IMR-90 (cell line): ENCODE measurements around the gene QSOX2. TPM values are rescaled to one million over a fixed set of nuclear protein-coding genes. Genes with fewer than 3 reads are reported as not detected.

ENCODE experiments used
- ATAC-seq: fragments of 200-7000 bp; cut with Tn5 transposase; 2 replicates; pipeline ENCODE4 v1.9.1; 2020; ENCODE audit warnings: low read depth, mild to moderate bottlenecking, moderate library complexity
- BruUV-seq: library from RNA; stranded (reverse); fragments of 400-500 nt; replicated peaks from 2 replicates; lab custom pipeline; 2021; lab: Mats Ljungman, UMichigan
- CTCF ChIA-PET: fragments of 300-600 bp; formaldehyde crosslinking; extraction: SDS; loops from one replicate; lab custom pipeline; 2021; ENCODE audit warnings: antibody characterized with exemption; lab: Yijun Ruan, JAX
- POLR2A ChIA-PET: fragments of 300-600 bp; sonication (Branson Sonifier 250); formaldehyde crosslinking; loops from one replicate; lab custom pipeline; 2022; ENCODE audit warnings: antibody characterized with exemption; ENCODE audit not compliant: unreplicated experiment; lab: Charles Lee
- DNase-seq: peaks from one replicate; pipeline ENCODE4 v3.0.0; 2013
- H2AFZ ChIP-seq: replicated peaks from 2 replicates; pipeline ENCODE3; 2013; ENCODE audit warnings: low read length, mild to moderate bottlenecking; ENCODE audit not compliant: poor library complexity
- H2AK5ac ChIP-seq: 2 replicates; pipeline ENCODE4 v1.6.1; 2013; ENCODE audit warnings: low read depth, low read length, inconsistent platforms
- H2AK9ac ChIP-seq: replicated peaks from 2 replicates; pipeline ENCODE3; 2013; ENCODE audit warnings: mild to moderate bottlenecking, low read depth, low read length, moderate library complexity; ENCODE audit not compliant: poor library complexity
- H2BK120ac ChIP-seq: 2 replicates; pipeline ENCODE4 v1.6.1; 2013; ENCODE audit warnings: low read depth, low read length, inconsistent platforms
- H2BK15ac ChIP-seq: 3 replicates; pipeline ENCODE4 v1.6.1; 2013; ENCODE audit warnings: low read depth, low read length, inconsistent platforms
- H2BK20ac ChIP-seq: 2 replicates; pipeline ENCODE4 v1.6.1; 2013; ENCODE audit warnings: low read depth, mild to moderate bottlenecking, inconsistent platforms, low read length, moderate library complexity
- H2BK5ac ChIP-seq: 2 replicates; pipeline ENCODE4 v1.6.1; 2013; ENCODE audit warnings: mild to moderate bottlenecking, low read depth, low read length, inconsistent platforms; ENCODE audit not compliant: poor library complexity, severe bottlenecking
- H3K14ac ChIP-seq: replicated peaks from 2 replicates; pipeline ENCODE4 v1.6.1; 2013; ENCODE audit warnings: low read depth, low read length, inconsistent platforms
- H3K18ac ChIP-seq: 2 replicates; pipeline ENCODE4 v1.6.1; 2013; ENCODE audit warnings: low read depth, low read length, control low read depth
- H3K23ac ChIP-seq: 2 replicates; pipeline ENCODE4 v1.6.1; 2013; ENCODE audit warnings: low read depth, low read length, inconsistent platforms
- H3K27ac ChIP-seq: 2 replicates; pipeline ENCODE4 v1.5.1; 2013; ENCODE audit warnings: mild to moderate bottlenecking, control low read depth, low read length; ENCODE audit not compliant: insufficient read depth
- H3K27me3 ChIP-seq: 2 replicates; pipeline ENCODE4 v1.6.1; 2013; ENCODE audit warnings: low read length; ENCODE audit not compliant: control insufficient read depth, insufficient read depth
- H3K36me3 ChIP-seq: 2 replicates; pipeline ENCODE4 v1.6.1; 2013; ENCODE audit warnings: low read length, mixed read lengths; ENCODE audit not compliant: control insufficient read depth, insufficient read depth
- H3K4ac ChIP-seq: 2 replicates; pipeline ENCODE4 v1.6.1; 2013; ENCODE audit warnings: low read depth, low read length, inconsistent platforms
- H3K4me1 ChIP-seq: 2 replicates; pipeline ENCODE4 v1.6.1; 2013; ENCODE audit warnings: low read length, mixed read lengths; ENCODE audit not compliant: control insufficient read depth, insufficient read depth
- H3K4me2 ChIP-seq: 2 replicates; pipeline ENCODE4 v1.6.1; 2013; ENCODE audit warnings: low read depth, mild to moderate bottlenecking, control low read depth, low read length, moderate library complexity
- H3K4me3 ChIP-seq: 2 replicates; pipeline ENCODE4 v1.5.1; 2013; ENCODE audit warnings: low read depth, mild to moderate bottlenecking, control low read depth, low read length, moderate library complexity; ENCODE audit not compliant: insufficient read depth
- H3K56ac ChIP-seq: 2 replicates; pipeline ENCODE4 v1.6.1; 2013; ENCODE audit warnings: low read length, inconsistent platforms; ENCODE audit not compliant: insufficient read depth; ENCODE audit errors: extremely low read depth
- H3K79me1 ChIP-seq, 2 experiments: 2 replicates each; pipeline ENCODE4 v1.6.1; 2013; ENCODE audit warnings: low read length in 2 of 2, inconsistent platforms in 1 of 2, low read depth in 1 of 2
- H3K9ac ChIP-seq: 2 replicates; pipeline ENCODE4 v1.6.1; 2013; ENCODE audit warnings: low read depth, low read length, control low read depth
- H3K9me1 ChIP-seq: 2 replicates; pipeline ENCODE4 v1.6.1; 2013; ENCODE audit warnings: low read length, inconsistent platforms; ENCODE audit not compliant: insufficient read depth
- H3K9me3 ChIP-seq: 2 replicates; pipeline ENCODE4 v1.6.1; 2013; ENCODE audit warnings: low read length; ENCODE audit not compliant: control insufficient read depth, insufficient read depth
- H4K20me1 ChIP-seq: 2 replicates; pipeline ENCODE4 v1.6.1; 2013; ENCODE audit warnings: low read length, inconsistent platforms; ENCODE audit not compliant: insufficient read depth
- H4K5ac ChIP-seq: 2 replicates; pipeline ENCODE4 v1.6.1; 2013; ENCODE audit warnings: mild to moderate bottlenecking, low read depth, low read length, control low read depth
- H4K8ac ChIP-seq, 2 experiments: 2 replicates each; pipeline ENCODE4 v1.6.1; 2013; ENCODE audit warnings: low read depth in 2 of 2, low read length in 2 of 2, control low read depth in 1 of 2, inconsistent platforms in 1 of 2
- H4K91ac ChIP-seq: 2 replicates; pipeline ENCODE4 v1.6.1; 2013; ENCODE audit warnings: low read depth, low read length, inconsistent platforms; ENCODE audit not compliant: insufficient read depth
- CEBPB ChIP-seq: IDR thresholded peaks from 2 replicates; pipeline ENCODE4 v1.6.1; 2012; ENCODE audit warnings: low read depth, low read length, improper control_type of control experiment
- CHD1 ChIP-seq: IDR thresholded peaks from 2 replicates; pipeline ENCODE4 v1.6.1; 2012; ENCODE audit warnings: low read depth, low read length, improper control_type of control experiment
- CTCF ChIP-seq: conservative IDR thresholded peaks from 2 replicates; pipeline ENCODE4 v1.5.1; 2012; ENCODE audit warnings: mild to moderate bottlenecking, low read depth, low read length, improper control_type of control experiment
- FOS ChIP-seq: fragments of 150-350 bp; IDR thresholded peaks from 2 replicates; pipeline ENCODE4 v1.6.1; 2016; ENCODE audit warnings: low read depth, low read length
- MAFK ChIP-seq: IDR thresholded peaks from 2 replicates; pipeline ENCODE4 v1.6.1; 2012; ENCODE audit warnings: low read depth, low read length, improper control_type of control experiment
- RAD21 ChIP-seq: IDR thresholded peaks from 2 replicates; pipeline ENCODE4 v1.6.1; 2012; ENCODE audit warnings: low read length, improper control_type of control experiment
- RCOR1 ChIP-seq: IDR thresholded peaks from 2 replicates; pipeline ENCODE4 v1.6.1; 2012; ENCODE audit warnings: mild to moderate bottlenecking, low read length, improper control_type of control experiment; ENCODE audit not compliant: insufficient replicate concordance
- RFX5 ChIP-seq: IDR thresholded peaks from 2 replicates; pipeline ENCODE4 v1.8.0; 2012; ENCODE audit warnings: low read depth, mild to moderate bottlenecking, low read length, moderate library complexity
- SMC3 ChIP-seq: fragments of 150-350 bp; IDR thresholded peaks from 2 replicates; pipeline ENCODE4 v1.6.1; 2016; ENCODE audit warnings: low read depth, mild to moderate bottlenecking, antibody characterized with exemption, low read length, moderate library complexity
- USF2 ChIP-seq: fragments of 150-350 bp; IDR thresholded peaks from 2 replicates; pipeline ENCODE4 v1.6.1; 2017; ENCODE audit warnings: mild to moderate bottlenecking, antibody characterized with exemption, low read length, low read depth
- WGBS, 2 experiments: methylation state at CpG; one replicate each; pipeline versions ENCODE4 v1.1.5 to v1.1.7; 2013; ENCODE audit warnings: missing lambda C conversion rate in 2 of 2; ENCODE audit not compliant: insufficient read length in 1 of 2; ENCODE audit errors: extremely low coverage in 2 of 2; 5-methylcytosine and 5-hydroxymethylcytosine counted together
- dilution Hi-C: fragments of 300-500 bp; cut with HindIII; formaldehyde crosslinking; loops from one replicate; pipeline ENCODE4 v1.14.3; 2018; ENCODE audit warnings: low sequenced_read_pairs; ENCODE audit not compliant: unreplicated experiment
- in situ Hi-C: fragments of 300-500 bp; cut with MboI; formaldehyde crosslinking; loops from 3 replicates; pipeline ENCODE4 v1.14.3; 2019; ENCODE audit warnings: low sequenced_read_pairs, inconsistent platforms, mixed read lengths
- intact Hi-C: fragments of 100-400 bp; cut with micrococcal nuclease; formaldehyde crosslinking; loops from 2 replicates; pipeline ENCODE4 v1.10.0; 2022
- polyA plus RNA-seq, 3 experiments: library from polyadenylated mRNA; depleted of rRNA; stranded (reverse); fragments of >200 nt; gene quantifications; 2 replicates each; pipeline ENCODE4 v1.2.3, GENCODE V29; 2012; ENCODE audit warnings: low replicate concordance in 1 of 3
- total RNA-seq: library from RNA; depleted of rRNA; stranded (reverse); fragments of >200 nt; gene quantifications from 2 replicates; pipeline ENCODE4 v1.2.3, GENCODE V29; 2012

The QSOX2 gene
- total and polyA plus RNA-seq, 2 of the 4 experiments (the other 2 are of a cell fraction): 5.9 to 12.9 TPM

DNA sequence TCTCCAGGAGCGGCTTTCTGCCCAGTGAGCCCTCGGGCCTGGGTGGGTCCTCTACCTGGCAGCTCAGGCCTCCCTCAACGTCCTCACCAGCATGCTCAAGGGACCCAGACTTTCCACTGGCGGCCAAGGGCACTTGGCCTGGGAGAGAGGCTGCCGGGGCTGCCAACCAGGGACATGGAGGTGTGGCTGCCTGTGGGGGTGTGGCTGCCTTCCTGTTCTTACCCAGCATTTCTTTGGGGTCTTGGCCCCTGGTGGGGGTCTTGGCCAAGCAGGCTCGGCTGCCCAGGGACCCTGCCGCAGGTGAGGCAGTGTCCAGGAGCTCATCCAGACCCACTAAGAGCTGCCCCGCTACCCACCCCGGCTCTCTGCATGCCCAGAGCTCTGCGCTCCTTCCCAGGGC lies 7.2 kb upstream of the QSOX2 start:
- H3K4me1 ChIP-seq: peaks cover 5% of the 10 kb centered on the region
- no peak for TF ChIP-seq CTCF
- TF ChIP-seq CHD1: no peak
- no peak for TF ChIP-seq CEBPB
- TF ChIP-seq SMC3: no peak
- TF ChIP-seq RFX5: no peak
- TF ChIP-seq USF2: no peak
- TF ChIP-seq MAFK: no peak
- no peak for TF ChIP-seq FOS
- TF ChIP-seq RAD21: no peak
- no peak for TF ChIP-seq RCOR1
- no peaks in the 10 kb centered on the region for H3K9me1 ChIP-seq
- H2BK5ac ChIP-seq: no peak overlapping the region
- WGBS, 2 experiments: 77% methylated on average over 5 of the region's 10 CpGs; no CpG with 5 or more reads in 1 of the 2 experiments
- H3K36me3 ChIP-seq: no peaks in the 10 kb centered on the region
- no peak overlapping the region for H3K23ac ChIP-seq
- no peaks in the 10 kb centered on the region for H4K20me1 ChIP-seq
- no peak for DNase-seq
- H3K9ac ChIP-seq: no peak overlapping the region
- in situ Hi-C loops (no loop called here), intact Hi-C loops (no loop called here), dilution Hi-C loops (no loop called here)
- no TSS peak for BruUV-seq
- H2BK15ac ChIP-seq: no peak overlapping the region
- no peak for ATAC-seq
- H2BK120ac ChIP-seq: no peak overlapping the region
- no peaks in the 10 kb centered on the region for H3K79me1 ChIP-seq
- H3K18ac ChIP-seq: no peak overlapping the region
- H2AFZ ChIP-seq: no peak overlapping the region
- H3K27ac ChIP-seq: no peak overlapping the region
- H3K27me3 ChIP-seq: peaks cover 37% of the 10 kb centered on the region; the same call in 1 of the 2 replicates
- H3K4ac ChIP-seq: no peak overlapping the region
- H3K56ac ChIP-seq: no peak overlapping the region
- H3K14ac ChIP-seq: no peak overlapping the region
- no peaks in the 10 kb centered on the region for H3K9me3 ChIP-seq
- H2BK20ac ChIP-seq: no peak overlapping the region
- no peak overlapping the region for H3K4me2 ChIP-seq
- no peak overlapping the region for H2AK9ac ChIP-seq
- H4K8ac ChIP-seq: no peak overlapping the region
- no peak overlapping the region for H4K5ac ChIP-seq
- ChIA-PET POLR2A (no interaction called here), CTCF (no interaction called here)
- no peak overlapping the region for H3K4me3 ChIP-seq
- no peak overlapping the region for H2AK5ac ChIP-seq
- H4K91ac ChIP-seq: no peak overlapping the region
